H1 (cell line): ENCODE results near the gene AP3B2. TPM values are rescaled to one million over a fixed set of nuclear protein-coding genes. Genes with fewer than 3 reads are reported as not detected.

Experiments
- CHD2 ChIP-seq: IDR thresholded peaks from 2 replicates; pipeline ENCODE4 v1.6.1; 2012; ENCODE audit warnings: low read length, improper control_type of control experiment
- CHD7 ChIP-seq: fragments of 300-600 bp; sonication (generic); IDR thresholded peaks from 2 replicates; pipeline ENCODE4 v1.7.1; 2012; ENCODE audit warnings: low read length, moderate library complexity, mild to moderate bottlenecking, inconsistent platforms; ENCODE audit not compliant: insufficient replicate concordance
- SIX5 ChIP-seq: IDR thresholded peaks from 2 replicates; pipeline ENCODE4 v1.6.1; 2011; ENCODE audit warnings: mild to moderate bottlenecking, low read depth, low read length
- ZNF274 ChIP-seq: IDR thresholded peaks from 2 replicates; pipeline ENCODE4 v1.7.0; 2012; ENCODE audit warnings: low read length, borderline replicate concordance; ENCODE audit errors: extremely low read depth
- polyA plus RNA-seq, 7 experiments: library from polyadenylated mRNA; depleted of rRNA in 3 of 7; stranded (reverse) in 5 of 7; unstranded in 2 of 7; fragments of >200 nt in 5 of 7; fragments of 200-250 nt in 2 of 7; gene quantifications; 1 replicate in 5 of 7; 2 replicates in 1 of 7; 4 replicates in 1 of 7; pipeline versions ENCODE4 v1.2.1 to v1.2.3, GENCODE V29; 2011 to 2013; ENCODE audit warnings: missing spikeins in 2 of 7, mixed read lengths in 2 of 7
- total RNA-seq: library from RNA; stranded (reverse); fragmentation: NEBNext Ultra II Directional; extraction: Animal tissue kit (Norgen Biotek cat#: 25700); gene quantifications from 2 replicates; pipeline ENCODE4 v1.2.1, GENCODE V29; 2021

AP3B2 gene
- total and polyA plus RNA-seq, 2 of the 8 experiments (the other 6 are each of a cell fraction or from before 2014, with no cell fraction given), result 21.8 to 25.7 TPM

- TF ChIP-seq CHD7, result no peak
- TF ChIP-seq CHD2, result no peak
- no peak for TF ChIP-seq SIX5
- TF ChIP-seq ZNF274, result no peak
- TF ChIP-seq, all 59 proteins: peak for 0
These were observed 10.8 kb downstream of the AP3B2 start (continued) for GRCh38 chr15:82698711-82699345.
